ENCODE measurements around the gene PRKX.
"Not testable (repeated sequence)": the region's sequence is repeated elsewhere in the genome, so short reads cannot be mapped to it uniquely, and the experiment has no call there.

PRKX gene

DNA sequence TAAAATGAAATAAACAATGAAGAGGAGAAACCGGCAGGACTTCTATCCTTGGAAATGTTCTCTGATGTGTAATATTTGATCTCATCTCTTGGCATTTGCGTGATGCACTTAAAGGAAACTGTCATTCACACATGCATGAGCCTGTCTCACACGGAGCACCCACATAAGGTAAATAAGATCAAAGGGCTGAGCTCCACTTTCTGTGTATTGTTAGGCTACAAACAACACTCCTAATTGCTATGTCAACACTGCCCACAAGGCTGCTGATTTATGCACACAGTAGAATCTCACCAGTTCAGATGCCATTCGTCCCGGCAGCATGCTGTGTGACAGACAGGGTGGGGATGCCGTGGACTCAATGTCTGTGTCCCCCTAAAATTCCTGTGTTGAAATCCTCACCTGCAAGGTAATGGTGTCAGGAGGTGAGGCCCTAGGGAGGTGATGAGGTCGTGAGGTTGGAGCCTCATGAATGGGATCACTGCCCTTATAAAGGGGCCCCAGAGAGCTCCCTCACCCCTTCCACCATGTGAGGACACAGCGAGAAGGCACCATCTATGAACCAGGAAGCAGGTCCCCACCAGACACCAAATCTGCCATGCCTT, 5.7 kb downstream of the PRKX start:
- DNase-seq: not testable (repeated sequence)

DNA sequence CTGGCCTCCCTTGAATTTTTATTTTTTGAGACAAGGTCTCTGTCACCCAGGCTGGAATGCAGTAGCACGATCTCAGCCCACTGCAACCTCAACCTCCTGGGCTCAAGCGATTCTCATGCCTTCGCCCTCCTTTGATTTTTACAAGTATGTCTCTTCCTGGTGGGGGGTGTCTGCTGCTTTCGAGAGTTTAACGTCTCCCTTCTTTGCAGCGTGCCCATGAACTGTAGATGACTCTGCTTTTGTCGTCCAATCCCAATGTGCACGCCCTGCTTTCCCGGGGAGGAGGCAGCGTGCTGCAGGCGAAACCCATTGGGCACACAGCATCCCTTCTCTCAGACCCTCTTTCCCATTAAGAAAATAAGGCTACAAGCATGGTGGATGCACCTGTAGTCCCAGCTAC, 7.0 kb downstream of the PRKX start:
- no peak for DNase-seq

DNA sequence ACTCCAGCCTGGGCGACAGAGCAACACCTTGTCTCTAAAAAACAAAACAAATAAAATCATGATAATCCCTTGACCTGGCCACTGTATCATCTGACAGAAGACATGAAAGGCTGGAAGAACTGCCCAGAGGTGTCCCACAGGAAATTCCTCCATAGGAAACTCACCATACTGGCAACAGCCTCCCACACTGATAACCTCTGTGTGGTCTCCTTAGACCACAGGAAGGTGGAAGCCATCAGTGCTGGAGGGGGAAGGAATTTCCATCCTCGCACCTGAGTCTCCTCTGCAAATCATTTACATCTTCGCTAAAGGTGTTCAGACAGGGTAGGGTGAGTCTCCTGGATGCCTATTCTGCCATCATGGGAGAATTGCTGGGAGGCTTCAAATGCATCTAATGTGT, 10.2 kb downstream of the PRKX start:
- DNase-seq: not testable (repeated sequence)

DNA sequence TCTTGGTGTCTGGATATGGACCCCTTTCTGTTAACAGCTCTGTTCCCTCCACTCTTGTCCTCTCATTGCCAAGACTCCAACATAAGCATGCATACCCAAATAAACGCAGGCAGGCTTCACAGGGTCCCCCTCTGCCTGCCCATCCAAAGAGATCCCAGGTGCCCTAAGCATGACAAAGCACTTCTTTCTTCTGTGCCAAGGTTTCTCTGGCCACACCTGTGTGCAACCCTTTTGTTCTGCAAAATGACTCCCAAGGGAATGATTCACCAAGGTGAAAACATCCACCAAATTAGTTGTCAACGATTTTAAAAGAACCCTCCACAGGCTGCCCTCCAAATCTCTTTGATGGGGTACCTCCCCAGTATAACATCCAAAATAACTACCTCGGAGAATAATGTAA, 11.4 kb downstream of the PRKX start:
- not testable (repeated sequence) for DNase-seq

DNA sequence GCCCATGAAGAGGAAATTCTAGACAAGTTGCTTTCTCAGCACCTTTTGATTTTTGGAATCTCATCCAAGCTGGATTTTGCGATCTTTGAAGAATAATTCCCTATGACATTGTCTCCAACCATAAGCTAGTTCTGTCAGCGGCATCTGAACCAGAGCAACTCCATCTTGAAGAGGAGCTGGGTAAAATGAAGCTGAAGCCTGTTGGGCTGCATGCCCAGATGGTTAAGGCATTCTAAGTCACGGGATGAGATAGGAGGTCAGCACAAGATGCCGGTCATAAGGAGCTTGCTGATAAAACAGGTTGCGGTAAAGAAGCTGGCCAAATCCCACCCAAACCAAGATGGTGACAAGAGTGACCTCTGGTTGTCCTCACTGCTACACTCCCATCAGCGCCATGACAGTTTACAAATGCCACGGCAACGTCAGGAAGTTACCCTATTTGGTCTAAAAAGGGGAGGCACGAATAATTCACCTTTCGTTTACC, 12.0 kb downstream of the PRKX start:
- not testable (repeated sequence) for DNase-seq

DNA sequence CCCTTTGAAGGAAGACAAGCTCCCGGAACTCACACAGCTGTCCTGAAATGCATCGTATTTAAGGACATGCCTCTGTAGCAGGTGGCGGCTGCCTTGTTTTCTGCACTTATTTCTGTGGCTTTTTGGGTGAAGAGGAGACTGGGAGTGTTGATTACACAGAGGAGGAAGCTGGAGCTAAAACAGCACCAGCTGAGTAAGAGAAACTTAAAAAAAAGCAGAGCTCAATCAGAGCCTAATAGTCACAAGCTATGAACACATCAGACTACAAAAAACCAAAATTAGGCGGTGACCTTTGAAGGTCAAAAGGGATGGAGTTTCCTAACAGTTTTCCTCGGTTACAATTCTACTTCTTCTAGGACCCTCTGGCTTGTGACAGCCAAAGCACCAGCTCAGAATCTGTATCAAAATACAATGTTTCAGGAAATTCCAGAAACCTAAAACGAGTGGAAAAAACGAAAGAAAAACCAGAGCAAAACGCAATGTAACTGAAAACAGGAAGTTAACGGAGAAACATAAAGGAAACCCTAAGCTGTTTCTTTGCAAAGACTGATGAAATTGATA, 13.5 kb downstream of the PRKX start:
- DNase-seq: no peak

DNA sequence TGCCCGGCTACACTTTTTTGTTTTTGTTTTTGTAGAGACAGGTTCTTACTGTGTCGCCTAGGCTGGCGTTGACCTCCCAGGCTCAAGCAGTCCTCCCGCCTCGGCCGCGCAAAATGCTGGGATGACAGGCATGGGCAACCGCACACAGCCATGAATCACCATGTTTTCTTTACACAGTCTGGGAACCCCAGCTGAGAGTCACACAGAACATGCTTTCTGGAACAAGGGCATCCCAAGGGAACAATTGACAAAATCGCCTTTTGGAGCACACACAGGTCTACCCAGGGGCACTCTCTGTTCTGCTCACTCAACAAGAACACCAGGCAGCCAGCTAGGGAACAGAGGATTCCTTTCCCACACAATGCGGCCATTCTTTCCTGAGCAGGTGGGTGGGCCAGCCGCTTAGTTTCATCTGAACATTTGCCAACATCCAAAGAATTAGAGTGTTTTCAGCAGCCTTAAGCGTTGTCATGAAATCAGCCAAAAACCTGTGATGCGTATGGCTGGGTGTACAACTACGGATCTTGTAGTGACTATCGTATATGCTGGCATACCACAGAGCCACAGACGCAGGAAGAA, 15.7 kb downstream of the PRKX start:
- no peak for DNase-seq

DNA sequence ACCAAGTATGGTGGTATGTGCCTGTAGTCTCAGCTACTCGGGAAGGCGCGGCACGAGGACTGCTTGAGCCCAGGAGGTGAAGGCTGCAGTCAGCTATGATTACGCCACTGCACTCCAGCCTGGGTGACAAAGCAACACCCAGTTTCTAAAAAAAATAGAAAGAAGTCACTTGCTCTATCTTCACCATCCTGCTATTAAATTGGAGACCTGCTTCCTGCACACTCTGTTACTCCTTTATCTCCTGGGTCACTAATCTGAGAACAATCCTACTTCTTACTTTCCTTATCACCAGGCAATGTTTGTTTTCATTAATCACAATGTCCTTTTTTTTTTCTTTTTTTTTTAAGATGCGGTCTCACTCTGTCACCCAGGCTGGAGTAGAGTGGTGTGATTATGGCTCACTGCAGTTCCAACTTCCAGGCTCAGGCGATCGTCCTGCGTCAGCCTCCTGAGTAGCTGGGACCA, 16.2 kb downstream of the PRKX start:
- DNase-seq: no peak

DNA sequence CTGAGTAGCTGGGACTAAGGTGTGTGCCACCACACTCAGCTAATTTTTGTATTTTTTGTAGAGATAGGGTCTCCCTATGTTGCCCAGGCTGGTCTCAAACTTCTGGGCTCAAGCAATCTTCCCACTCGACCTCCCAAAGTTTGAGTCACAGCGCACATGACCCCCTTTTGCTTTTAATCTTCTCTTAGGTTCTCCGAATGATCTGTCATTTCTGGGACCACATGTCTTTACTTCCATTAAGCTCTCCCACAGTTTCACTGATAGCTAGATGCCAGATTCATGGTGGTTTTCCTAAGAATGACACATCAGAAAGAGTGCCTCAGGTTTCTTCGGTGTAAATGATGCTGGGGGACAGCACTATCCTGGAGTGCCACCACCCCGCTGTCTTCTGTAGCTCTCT, 17.9 kb downstream of the PRKX start:
- no peak for DNase-seq

DNA sequence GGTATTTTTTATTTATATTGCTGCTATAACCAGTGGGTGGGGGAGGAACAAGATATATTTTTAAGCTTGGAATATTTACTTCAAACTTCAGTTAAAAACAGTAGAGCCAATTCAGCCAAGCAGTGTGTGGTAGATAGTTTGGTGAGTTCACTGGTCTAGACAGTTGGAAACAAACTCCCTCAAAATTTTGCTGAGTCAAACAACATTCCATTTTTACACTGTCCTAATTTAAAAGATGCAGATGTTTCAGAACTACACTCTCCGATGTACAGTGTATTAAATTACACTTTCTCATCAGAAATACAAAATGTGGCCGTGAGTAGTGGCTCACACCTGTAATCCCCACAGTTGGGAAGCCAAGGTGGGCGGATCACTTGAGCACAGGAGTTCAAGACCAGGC, 23.3 kb downstream of the PRKX start:
- no peak for DNase-seq

DNA sequence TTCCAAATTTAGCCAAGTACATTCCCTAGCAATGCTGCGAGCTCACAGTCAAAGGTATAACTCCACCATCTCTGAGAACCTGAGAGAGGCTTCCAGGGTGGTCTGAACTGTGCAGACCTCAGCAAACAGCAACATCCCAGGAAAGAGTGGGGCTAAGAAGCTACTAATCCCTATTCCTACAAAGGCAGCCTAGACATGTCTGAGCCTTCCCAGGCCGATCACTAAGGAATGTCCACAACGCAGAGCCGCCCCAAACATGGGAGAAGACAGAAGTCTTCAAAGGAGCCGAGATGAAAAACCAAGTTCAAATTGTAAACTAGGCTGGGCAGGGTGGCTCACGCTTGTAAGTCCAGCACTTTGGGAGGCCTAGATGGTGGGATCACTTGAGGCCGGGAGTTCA, 30.2 kb downstream of the PRKX start:
- not testable (repeated sequence) for DNase-seq

DNA sequence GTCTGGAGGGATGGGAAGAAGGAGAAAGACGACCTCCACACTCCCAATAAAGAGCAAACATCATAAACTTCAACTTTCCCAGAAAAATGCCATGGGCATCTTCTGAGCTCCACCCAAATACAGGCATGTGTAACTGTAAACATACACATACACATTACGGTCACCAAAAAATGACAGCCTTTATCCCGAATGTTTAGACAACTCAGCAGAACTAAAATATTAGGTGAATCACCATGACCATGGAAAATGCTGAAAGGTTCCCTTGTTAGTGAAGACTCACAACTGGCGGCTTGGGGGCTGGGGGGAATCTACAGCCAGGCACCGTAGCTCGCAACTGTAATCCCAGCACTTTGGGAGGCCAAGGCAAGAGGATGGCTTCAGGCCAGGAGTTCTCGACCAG, 33.0 kb downstream of the PRKX start:
- no peak for DNase-seq

DNA sequence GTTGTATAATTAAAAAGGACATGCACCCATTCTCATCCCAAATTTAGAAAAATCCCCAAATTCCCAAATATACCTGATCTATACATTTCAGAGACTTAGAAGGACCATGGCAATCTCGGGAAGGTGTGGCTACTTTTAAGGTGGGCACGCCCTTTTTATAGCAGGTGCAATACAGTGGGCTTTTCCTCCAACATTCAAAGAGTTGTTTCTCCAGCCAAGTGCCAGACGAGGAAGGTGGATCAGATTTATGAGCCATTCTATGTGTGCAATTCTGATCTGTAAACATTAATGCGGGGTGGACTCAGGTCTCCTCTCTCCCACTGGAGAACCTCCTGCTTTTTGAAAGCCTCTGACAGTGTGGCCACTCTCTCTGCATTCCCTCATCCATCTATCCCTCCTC, 33.8 kb downstream of the PRKX start:
- no peak for DNase-seq

DNA sequence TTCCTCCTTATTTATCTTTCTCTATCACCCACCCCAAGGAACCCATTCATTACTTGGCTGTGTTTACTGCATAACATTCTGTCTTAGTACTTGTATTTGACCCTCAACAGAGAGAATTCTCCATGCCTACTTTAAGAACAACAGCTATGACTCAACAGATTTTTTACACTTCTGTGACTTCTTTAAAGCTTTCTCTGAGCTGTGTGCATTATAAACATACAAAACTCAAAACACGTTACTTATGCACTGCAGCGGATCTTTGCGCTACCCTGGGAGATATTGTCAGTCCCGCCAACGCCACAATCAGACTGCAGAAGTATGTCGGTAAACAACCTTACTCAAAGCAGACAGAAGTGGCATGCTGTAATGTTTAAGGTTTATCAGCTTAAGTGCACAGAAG, 35.1 kb downstream of the PRKX start:
- DNase-seq: no peak

DNA sequence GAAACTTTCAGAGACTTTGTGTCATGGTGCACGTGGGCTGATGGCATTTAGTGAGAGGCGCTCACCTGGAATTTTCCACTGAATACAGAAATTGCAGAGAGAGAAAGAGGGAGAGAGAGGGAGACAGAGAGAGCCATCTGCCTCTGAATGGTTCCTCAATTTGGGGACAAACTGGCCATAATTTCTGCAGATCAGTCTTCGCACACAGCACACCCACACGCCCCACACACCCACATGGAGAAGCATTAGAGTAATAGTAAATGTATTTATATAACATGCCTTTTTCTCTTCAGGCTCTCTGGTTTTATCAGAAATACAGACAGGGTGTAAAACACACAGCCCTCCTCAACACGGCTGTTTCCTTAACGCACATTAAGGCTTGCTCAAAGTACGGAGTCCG, 38.6 kb downstream of the PRKX start:
- no peak for DNase-seq

DNA sequence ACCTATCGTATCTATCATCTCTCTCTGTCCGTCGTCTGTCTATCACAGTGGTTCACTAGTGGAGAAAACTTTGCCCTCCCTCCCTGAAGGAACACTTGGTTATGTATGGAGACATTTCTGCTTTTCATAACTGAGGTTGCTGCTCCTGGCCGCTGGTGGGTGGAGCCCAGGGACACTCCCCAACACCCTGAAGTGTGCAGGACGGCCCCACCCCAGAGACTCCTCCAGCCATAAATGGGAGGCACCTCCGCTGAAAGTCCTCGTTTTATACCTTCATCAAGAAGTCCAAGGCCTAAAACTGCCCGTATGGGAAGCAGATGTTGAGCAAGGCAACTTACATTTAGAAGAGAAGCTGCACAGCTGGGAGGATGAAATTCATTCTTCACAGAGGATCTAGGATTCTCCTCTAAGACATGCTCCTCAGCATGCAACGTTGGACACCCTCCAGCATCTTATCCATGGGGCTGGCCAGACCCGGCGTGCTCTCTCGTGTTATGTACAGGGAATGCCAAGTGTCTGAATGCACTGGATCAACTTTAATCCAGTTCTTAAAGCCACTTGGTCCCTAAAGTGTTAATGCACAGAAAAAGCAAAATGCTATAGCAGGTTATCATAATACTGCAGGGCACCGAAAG, 43.5 kb downstream of the PRKX start:
- no peak for DNase-seq

DNA sequence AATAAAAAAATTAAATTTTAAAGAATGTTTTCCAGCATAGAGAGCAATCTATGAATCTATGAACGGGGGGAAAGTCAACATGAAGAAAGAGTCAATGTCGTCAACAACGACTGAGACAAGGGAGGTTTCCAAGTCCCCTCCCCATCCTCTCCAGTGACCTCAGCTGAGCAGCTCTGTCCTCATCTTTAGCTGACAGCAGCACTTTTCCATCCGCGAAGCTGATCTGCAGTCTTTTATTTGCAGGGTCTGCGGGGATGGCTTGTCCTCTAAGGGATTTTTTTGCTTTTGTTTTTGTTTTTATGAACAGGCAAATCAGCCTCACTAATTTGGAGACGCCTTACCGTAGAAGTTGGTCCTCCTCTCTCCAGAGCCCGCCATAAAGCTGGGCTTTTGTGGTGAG, 46.5 kb downstream of the PRKX start:
- no peak for DNase-seq

DNA sequence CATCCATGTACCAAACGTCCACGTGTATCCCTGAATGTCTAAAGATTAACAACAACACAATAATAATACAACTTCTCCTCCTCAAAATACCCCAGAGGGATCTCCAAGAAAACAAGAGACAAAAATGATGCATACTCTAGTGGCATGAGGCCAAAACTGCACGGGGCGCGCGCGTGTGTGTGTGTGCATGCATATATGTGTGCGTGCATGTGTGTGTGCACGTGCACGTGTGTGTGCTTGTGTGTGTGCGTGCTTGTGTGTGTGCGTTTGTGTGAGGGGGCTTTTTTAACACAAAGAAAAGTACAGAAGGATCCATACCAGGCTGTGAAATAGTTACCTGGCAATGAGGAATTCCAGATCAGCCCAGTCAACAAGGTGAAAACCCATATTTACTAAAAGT, 48.5 kb downstream of the PRKX start:
- DNase-seq: no peak

DNA sequence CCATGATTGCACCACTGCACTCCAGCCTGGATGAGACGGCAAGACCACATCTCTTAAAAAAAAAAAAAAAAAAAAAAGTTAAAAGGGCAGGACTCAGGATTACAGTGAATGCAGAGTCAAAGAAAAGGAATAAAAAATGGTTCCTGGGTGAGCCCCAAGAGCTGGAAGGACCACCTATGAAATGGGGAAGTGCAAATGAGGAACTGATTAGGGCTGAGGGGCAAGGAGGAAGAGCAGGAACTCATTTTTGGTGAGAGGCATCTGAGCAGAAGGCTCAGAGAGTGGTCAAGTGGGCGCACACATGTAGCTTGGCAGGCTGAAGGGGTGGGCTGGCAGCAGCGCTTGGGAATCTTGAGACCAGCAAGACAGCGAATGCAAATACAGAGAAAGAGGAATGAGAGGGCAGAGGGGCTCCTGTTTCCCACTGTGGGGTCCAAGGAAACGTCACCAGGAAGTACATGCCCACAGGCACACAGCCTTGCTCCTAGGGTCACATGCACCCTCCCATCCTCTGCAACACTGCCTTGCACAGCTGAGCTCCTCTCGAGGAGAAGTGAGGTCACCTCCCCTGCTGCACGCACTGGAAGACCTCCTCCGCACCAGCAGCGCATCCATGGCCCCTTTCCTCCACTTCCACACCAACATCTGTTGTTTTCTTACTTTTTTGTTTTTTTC, 49.7 kb downstream of the PRKX start:
- not testable (repeated sequence) for DNase-seq

DNA sequence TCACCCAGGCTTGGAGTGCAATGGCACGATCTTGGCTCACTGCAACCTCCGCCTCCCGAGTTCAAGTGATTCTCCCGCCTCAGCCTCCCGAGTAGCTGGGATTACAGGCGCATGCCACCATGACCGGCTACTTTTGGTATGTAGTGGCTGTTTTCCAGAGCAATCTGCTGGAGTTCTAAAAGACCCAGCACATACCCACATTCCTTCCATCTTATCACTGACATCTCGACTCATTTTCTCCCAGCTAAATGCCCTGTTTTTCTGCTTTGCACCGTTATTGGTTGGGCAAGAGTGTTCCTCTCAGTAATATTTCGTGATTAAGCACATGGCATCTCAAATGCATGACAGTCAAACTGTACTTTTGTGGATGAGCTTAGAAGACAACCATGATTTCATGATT, 53.7 kb downstream of the PRKX start:
- no peak for DNase-seq

DNA sequence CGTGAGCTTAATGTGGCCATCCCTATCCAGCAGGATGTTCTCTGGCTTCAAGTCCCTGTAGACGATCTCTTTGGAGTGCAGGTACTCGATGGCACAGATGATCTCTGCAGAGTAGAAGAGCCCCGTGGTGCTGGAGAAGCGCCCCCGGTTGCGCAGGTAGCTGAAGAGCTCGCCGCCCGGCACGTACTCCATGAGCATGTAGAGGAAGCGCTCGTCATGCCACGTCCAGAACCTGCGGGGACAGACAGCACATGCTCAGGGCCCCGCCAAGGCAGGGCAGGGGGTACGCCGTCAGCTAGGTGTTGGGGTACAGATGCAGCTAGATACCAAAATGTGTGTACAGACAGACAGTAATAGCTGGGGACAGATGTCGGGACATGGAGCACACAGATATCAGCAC, 58.3 kb downstream of the PRKX start:
- DNase-seq: no peak

DNA sequence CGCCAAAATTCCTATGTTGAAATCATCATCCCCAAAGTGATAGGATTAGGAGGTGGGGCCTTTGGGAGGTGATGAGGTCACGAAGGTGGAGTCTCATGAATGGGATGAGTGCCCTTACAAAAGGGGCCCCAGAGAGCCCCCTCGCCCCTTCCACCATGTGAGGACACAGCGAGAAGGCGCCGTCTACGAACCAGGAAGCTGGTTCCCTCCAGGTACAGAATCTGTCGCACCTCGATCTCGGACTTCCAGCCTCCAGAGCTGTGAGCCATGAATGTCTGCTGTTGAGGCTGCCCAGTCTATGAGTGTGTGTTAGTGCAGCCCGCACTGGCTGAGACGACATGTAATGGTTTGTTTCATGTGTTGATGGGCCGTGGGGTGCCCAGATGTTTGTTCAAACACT, 60.3 kb downstream of the PRKX start:
- no peak for DNase-seq

DNA sequence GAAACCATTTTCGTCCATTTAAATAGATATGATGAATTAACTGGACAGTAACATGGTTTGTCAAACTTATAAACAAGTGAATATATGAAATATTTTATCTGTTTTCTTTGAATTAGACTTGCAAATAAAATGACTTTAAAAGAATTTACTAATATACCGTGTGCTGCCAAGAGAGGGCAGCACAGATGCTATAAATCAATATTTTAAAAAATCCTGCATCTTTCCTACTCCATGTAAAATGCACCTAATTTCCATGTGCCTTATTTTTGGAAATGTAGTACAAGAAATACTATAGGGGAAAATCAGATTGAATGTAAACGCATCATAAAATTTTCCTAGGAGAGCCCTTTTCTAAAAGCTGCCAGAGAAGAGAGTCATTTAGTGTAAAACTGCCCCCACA, 62.2 kb downstream of the PRKX start:
- no peak for DNase-seq

DNA sequence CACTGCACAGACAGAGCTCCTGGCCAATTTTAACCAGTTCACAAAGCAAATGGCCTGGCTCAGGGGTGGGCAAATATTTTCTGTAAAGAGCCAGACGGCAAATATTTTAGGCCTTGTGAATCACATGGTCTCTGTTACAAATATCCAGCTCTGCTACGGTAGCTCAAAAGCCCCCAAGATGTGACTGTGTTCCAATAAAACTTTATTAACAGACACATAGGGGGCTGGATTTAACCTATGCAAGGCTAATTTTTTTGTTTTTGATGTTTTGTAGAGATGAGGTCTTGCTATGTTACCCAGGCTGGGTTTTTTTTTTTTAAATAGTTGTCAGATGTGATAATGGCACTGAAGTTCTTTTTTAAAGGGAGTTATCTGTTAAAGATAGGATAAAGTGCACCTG, 65.4 kb downstream of the PRKX start:
- DNase-seq: no peak

Measured in activated CD8-positive, alpha-beta memory T cell treated with anti-CD3 and anti-CD28 coated beads for 24 hours (primary cell).